Colonic mucosa (tissue), 4 donors: Measurements from ENCODE around the gene PPM1N. TPM values are rescaled to one million over a fixed set of nuclear protein-coding genes. Genes with fewer than 3 reads are reported as not detected.
A peak's percentile ranks its signal among the peaks of the same experiment; 100 is the strongest.

Experiments
- DNase-seq: peaks from one replicate; pipeline ENCODE4 v3.0.0-alpha.2; 2020
- H3K27ac ChIP-seq: fragments of 200-600 bp; one replicate; pipeline ENCODE4 v1.8.0; 2021
- H3K27me3 ChIP-seq: fragments of 200-600 bp; one replicate; pipeline ENCODE4 v1.8.0; 2021
- H3K36me3 ChIP-seq: fragments of 200-600 bp; one replicate; pipeline ENCODE4 v1.8.0; 2021
- H3K4me1 ChIP-seq: fragments of 200-600 bp; one replicate; pipeline ENCODE4 v1.8.0; 2021; ENCODE audit warnings: mild to moderate bottlenecking
- H3K4me3 ChIP-seq: fragments of 200-600 bp; one replicate; pipeline ENCODE4 v1.8.0; 2021
- H3K9ac ChIP-seq, 2 donors: one replicate each; pipeline ENCODE4 v1.7.0; 2013; ENCODE audit warnings: control low read depth in 2 of 2, low read depth in 2 of 2, low read length in 2 of 2
- H3K9me3 ChIP-seq: fragments of 200-600 bp; one replicate; pipeline ENCODE4 v1.8.0; 2021
- intact Hi-C: fragments of 100-400 bp; cut with DNase I; formaldehyde crosslinking; loops from one replicate; pipeline ENCODE4 v1.14.1; 2022
- total RNA-seq, 2 donors: library from RNA; stranded (reverse); fragmentation: NEBNext Ultra II Directional in 1 of 2; extraction: Animal tissue kit (Norgen Biotek cat#: 25700) in 1 of 2; gene quantifications; one replicate each; pipeline ENCODE4 v1.2.1, GENCODE V29; 2021
- TF ChIP-seq, protein P1 (sequence below): fragments of 200-600 bp; IDR thresholded peaks from one replicate; pipeline ENCODE4 v1.8.0; 2022; ENCODE audit warnings: antibody characterized with exemption, mild to moderate bottlenecking
- donor health status: healthy.
- donor health status: DM: no; HTN: no; CAD: no.
- donor health status: DM: no; HTN: no; CAD: no.

The PPM1N gene
- total RNA-seq, 2 donors from 2014 or later = 0.67 to 1.7 TPM

GRCh38 chr19:45526971-45527370 is 28.7 kb downstream of the PPM1N start:
- Histone ChIP-seq H3K27ac (no peak overlapping the region), H3K27me3 (no peaks in the 10 kb centered on the region), H3K4me3 (no peak overlapping the region), H3K9ac (no peak overlapping the region), H3K36me3 (peaks cover 14% of the 10 kb centered on the region), H3K9me3 (no peaks in the 10 kb centered on the region), H3K4me1 (no peaks in the 10 kb centered on the region)
- TF ChIP-seq, protein P1, sequence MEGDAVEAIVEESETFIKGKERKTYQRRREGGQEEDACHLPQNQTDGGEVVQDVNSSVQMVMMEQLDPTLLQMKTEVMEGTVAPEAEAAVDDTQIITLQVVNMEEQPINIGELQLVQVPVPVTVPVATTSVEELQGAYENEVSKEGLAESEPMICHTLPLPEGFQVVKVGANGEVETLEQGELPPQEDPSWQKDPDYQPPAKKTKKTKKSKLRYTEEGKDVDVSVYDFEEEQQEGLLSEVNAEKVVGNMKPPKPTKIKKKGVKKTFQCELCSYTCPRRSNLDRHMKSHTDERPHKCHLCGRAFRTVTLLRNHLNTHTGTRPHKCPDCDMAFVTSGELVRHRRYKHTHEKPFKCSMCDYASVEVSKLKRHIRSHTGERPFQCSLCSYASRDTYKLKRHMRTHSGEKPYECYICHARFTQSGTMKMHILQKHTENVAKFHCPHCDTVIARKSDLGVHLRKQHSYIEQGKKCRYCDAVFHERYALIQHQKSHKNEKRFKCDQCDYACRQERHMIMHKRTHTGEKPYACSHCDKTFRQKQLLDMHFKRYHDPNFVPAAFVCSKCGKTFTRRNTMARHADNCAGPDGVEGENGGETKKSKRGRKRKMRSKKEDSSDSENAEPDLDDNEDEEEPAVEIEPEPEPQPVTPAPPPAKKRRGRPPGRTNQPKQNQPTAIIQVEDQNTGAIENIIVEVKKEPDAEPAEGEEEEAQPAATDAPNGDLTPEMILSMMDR = no peak
- no peak for DNase-seq
- intact Hi-C loops = loop anchor here (5.0 to 10.0 kb wide), 2 partner anchors 40 to 118 kb away; no protein-coding TSS in a partner anchor

DNA sequence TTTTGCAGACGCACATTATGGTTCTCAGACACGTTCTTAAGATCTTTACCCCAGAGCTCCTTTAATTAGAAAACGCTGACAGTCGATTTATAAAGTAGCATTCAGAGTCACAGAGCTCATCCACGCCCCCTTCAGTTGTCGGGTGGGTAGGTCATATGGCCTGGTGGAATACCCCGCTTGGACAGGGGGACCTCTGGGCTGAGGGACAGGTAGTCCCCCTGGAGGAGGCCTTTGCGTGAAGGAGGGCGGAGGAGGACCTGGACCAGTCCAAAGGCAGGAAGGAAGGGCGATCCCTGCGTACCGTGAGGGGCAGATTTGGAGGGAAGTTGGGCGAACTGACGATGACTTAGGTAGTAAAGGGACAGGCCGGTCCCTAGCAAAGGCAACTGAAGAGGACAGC is 29.5 kb downstream of the PPM1N start:
- Histone ChIP-seq H3K4me3 (no peak overlapping the region), H3K36me3 (peaks cover 14% of the 10 kb centered on the region), H3K9ac (no peak overlapping the region), H3K4me1 (no peaks in the 10 kb centered on the region), H3K27ac (peak overlapping the region; percentile 43), H3K9me3 (no peaks in the 10 kb centered on the region), H3K27me3 (no peaks in the 10 kb centered on the region)
- TF ChIP-seq, protein P1 = no peak
- intact Hi-C loops = loop anchor here (5.0 to 10.0 kb wide), 2 partner anchors 40 to 117 kb away; no protein-coding TSS in a partner anchor
- DNase-seq = no peak

GRCh38 chr19:45528149-45528743 is 30.0 kb downstream of the PPM1N start:
- Histone ChIP-seq H3K9me3 (no peaks in the 10 kb centered on the region), H3K27me3 (no peaks in the 10 kb centered on the region), H3K27ac (peak overlapping the region; percentile 43), H3K36me3 (peaks cover 14% of the 10 kb centered on the region), H3K4me1 (no peaks in the 10 kb centered on the region), H3K9ac (peak overlapping the region in 1 of 2 donors; percentile 7), H3K4me3 (peak overlapping the region; percentile 32)
- no peak for DNase-seq
- intact Hi-C loops = loop anchor here (5.0 to 10.0 kb wide), 2 partner anchors 39 to 117 kb away; no protein-coding TSS in a partner anchor
- TF ChIP-seq, protein P1 = no peak

GRCh38 chr19:45528744-45529419 is 30.6 kb downstream of the PPM1N start:
- Histone ChIP-seq H3K36me3 (peaks cover 14% of the 10 kb centered on the region), H3K4me1 (no peaks in the 10 kb centered on the region), H3K27ac (peak overlapping the region; percentile 43), H3K9me3 (no peaks in the 10 kb centered on the region), H3K27me3 (no peaks in the 10 kb centered on the region), H3K4me3 (peak overlapping the region; percentile 32), H3K9ac (peak overlapping the region; percentile 52 to 61)
- DNase-seq = peak; percentile 84
- intact Hi-C loops = loop anchor here (5.0 to 10.0 kb wide), 2 partner anchors 38 to 116 kb away; no protein-coding TSS in a partner anchor
- TF ChIP-seq, protein P1 = no peak

GRCh38 chr19:45529420-45529785 is 31.2 kb downstream of the PPM1N start:
- no peaks in the 10 kb centered on the region for H3K4me1 ChIP-seq
- H3K36me3 ChIP-seq = peaks cover 9% of the 10 kb centered on the region
- DNase-seq = no peak
- no peak overlapping the region for H3K27ac ChIP-seq
- TF ChIP-seq, protein P1 = no peak
- intact Hi-C loops = loop anchor here (5.0 to 10.0 kb wide), 2 partner anchors 38 to 115 kb away; no protein-coding TSS in a partner anchor
- H3K9ac ChIP-seq = peak overlapping the region in 1 of 2 donors; percentile 52
- H3K4me3 ChIP-seq = peak overlapping the region; percentile 32
- no peaks in the 10 kb centered on the region for H3K27me3 ChIP-seq
- H3K9me3 ChIP-seq = no peaks in the 10 kb centered on the region
